ENCODE measurements around the gene MED15. TPM values are rescaled to one million over a fixed set of nuclear protein-coding genes. Genes with fewer than 3 reads are reported as not detected.

MED15 gene
- total and polyA plus RNA-seq, 2 of the 4 experiments (the other 2 are of a cell fraction) = 19.0 to 68.8 TPM

GRCh38 chr22:20582520-20583361, 75.3 kb downstream of the MED15 start:
- in situ Hi-C loops (cut with MboI; ENCODE audit: low sequenced_read_pairs) (no loop called here), intact Hi-C loops (cut with micrococcal nuclease) (no loop called here), dilution Hi-C loops (cut with HindIII; ENCODE audit: low sequenced_read_pairs, unreplicated experiment) (no loop called here)
- Histone ChIP-seq H2BK120ac (ENCODE audit: low read depth, low read length) (no peak overlapping the region), H3K4me2 (ENCODE audit: low read depth, low read length) (no peak overlapping the region), H2AFZ (replicated peaks; ENCODE audit: low read length, poor library complexity) (no peak overlapping the region), H3K56ac (ENCODE audit: extremely low read depth, insufficient read depth, low read length) (no peak overlapping the region), H3K4ac (ENCODE audit: low read depth, low read length) (no peak overlapping the region), H2BK20ac (ENCODE audit: low read depth, low read length) (no peak overlapping the region), H2AK9ac (replicated peaks; ENCODE audit: low read depth, low read length, poor library complexity) (no peak overlapping the region), H3K9me3 (ENCODE audit: control insufficient read depth, insufficient read depth, low read length) (no peaks in the 10 kb centered on the region), H3K36me3 (ENCODE audit: control insufficient read depth, insufficient read depth, low read length) (peaks cover 95% of the 10 kb centered on the region), H2AK5ac (ENCODE audit: low read depth, low read length) (no peak overlapping the region), H3K9ac (ENCODE audit: low read depth, low read length) (no peak overlapping the region), H3K27ac (ENCODE audit: insufficient read depth, low read length) (no peak overlapping the region), H4K5ac (ENCODE audit: low read depth, low read length) (no peak overlapping the region), H3K4me3 (ENCODE audit: insufficient read depth, low read depth, low read length) (no peak overlapping the region), H3K9me1 (ENCODE audit: insufficient read depth, low read length) (no peaks in the 10 kb centered on the region; the same call in 1 of the 2 replicates), H3K79me1 (ENCODE audit: low read depth in 1 of 2, low read length in 2 of 2) (peaks cover 33 to 49% of the 10 kb centered on the region in 2 experiments), H3K23ac (ENCODE audit: low read depth, low read length) (no peak overlapping the region), H3K4me1 (ENCODE audit: control insufficient read depth, insufficient read depth, low read length) (no peaks in the 10 kb centered on the region), H3K14ac (replicated peaks; ENCODE audit: low read depth, low read length) (no peak overlapping the region), H3K18ac (ENCODE audit: low read depth, low read length) (no peak overlapping the region), H2BK15ac (ENCODE audit: low read depth, low read length) (no peak overlapping the region), H4K91ac (ENCODE audit: insufficient read depth, low read depth, low read length) (no peak overlapping the region), H3K27me3 (ENCODE audit: control insufficient read depth, insufficient read depth, low read length) (no peaks in the 10 kb centered on the region), H4K8ac (ENCODE audit: low read depth in 2 of 2, low read length in 2 of 2) (no peak overlapping the region), H2BK5ac (ENCODE audit: low read depth, low read length, poor library complexity, severe bottlenecking) (no peak overlapping the region), H4K20me1 (ENCODE audit: insufficient read depth, low read length) (peaks cover 47% of the 10 kb centered on the region)
- BruUV-seq (replicated peaks) = no TSS peak
- TF ChIP-seq MAZ (IDR thresholded peaks at IDR 0.05; ENCODE audit: borderline replicate concordance, low read depth, low read length) (no peak), RCOR1 (IDR thresholded peaks at IDR 0.05; ENCODE audit: insufficient replicate concordance, low read length) (no peak), CHD1 (IDR thresholded peaks at IDR 0.05; ENCODE audit: low read depth, low read length) (no peak), RFX5 (IDR thresholded peaks at IDR 0.05; ENCODE audit: low read depth, low read length) (no peak), ELK1 (IDR thresholded peaks at IDR 0.05; ENCODE audit: borderline replicate concordance, low read depth, low read length) (no peak), CTCF (conservative IDR thresholded peaks at IDR 0.05; ENCODE audit: low read depth, low read length) (no peak), FOS (IDR thresholded peaks at IDR 0.05; ENCODE audit: low read depth, low read length) (no peak), SMC3 (IDR thresholded peaks at IDR 0.05; ENCODE audit: low read depth, low read length) (no peak), MAFK (IDR thresholded peaks at IDR 0.05; ENCODE audit: low read depth, low read length) (no peak), RAD21 (IDR thresholded peaks at IDR 0.05; ENCODE audit: low read length) (no peak), BHLHE40 (IDR thresholded peaks at IDR 0.05; ENCODE audit: low read depth, low read length) (no peak), USF2 (IDR thresholded peaks at IDR 0.05; ENCODE audit: low read depth, low read length) (no peak), NFE2L2 (IDR thresholded peaks at IDR 0.05; ENCODE audit: low read depth, low read length) (no peak), POLR2A (IDR thresholded peaks at IDR 0.05; ENCODE audit: low read depth, low read length) (no peak), MXI1 (IDR thresholded peaks at IDR 0.05; ENCODE audit: borderline replicate concordance, low read depth, low read length) (no peak)
- ChIA-PET POLR2A (ENCODE audit: unreplicated experiment) (no interaction called here), CTCF (no interaction called here)
- DNase-seq (no peak), ATAC-seq (ENCODE audit: low read depth) (no peak)
- 88% methylated on average over 4 of the region's 33 CpGs; no CpG with 5 or more reads in 1 of the 2 experiments for WGBS, 2 experiments (ENCODE audit: extremely low coverage in 2 of 2, insufficient read length in 1 of 2)

Measured in IMR-90 (cell line).